HepG2 (cell line): ENCODE measurements around the gene KTI12. TPM values are rescaled to one million over a fixed set of nuclear protein-coding genes. Genes with fewer than 3 reads are reported as not detected.
A peak's percentile ranks its signal among the peaks of the same experiment; 100 is the strongest.

Source experiments
- ELF1 ChIP-seq: sonication (generic); formaldehyde crosslinking; IDR thresholded peaks from 2 replicates; pipeline ENCODE4 v1.4.0; 2020; ENCODE audit warnings: missing genetic modification reagents
- KDM5B ChIP-seq: sonication (generic); formaldehyde crosslinking; IDR thresholded peaks from 2 replicates; pipeline ENCODE4 v1.4.0; 2020; ENCODE audit warnings: missing genetic modification reagents, mild to moderate bottlenecking, borderline replicate concordance
- KLF12 ChIP-seq: sonication (generic); formaldehyde crosslinking; IDR thresholded peaks from 2 replicates; pipeline ENCODE4 v1.4.0; 2020; ENCODE audit warnings: missing genetic modification reagents, borderline replicate concordance
- KMT2A ChIP-seq: sonication (generic); formaldehyde crosslinking; IDR thresholded peaks from 2 replicates; pipeline ENCODE4 v1.4.0; 2020; ENCODE audit warnings: missing genetic modification reagents
- MLLT10 ChIP-seq: sonication (generic); formaldehyde crosslinking; IDR thresholded peaks from 2 replicates; pipeline ENCODE4 v1.4.0; 2020; ENCODE audit warnings: missing genetic modification reagents
- NFYC ChIP-seq: IDR thresholded peaks from 2 replicates; pipeline ENCODE4 v1.6.1; 2016; ENCODE audit warnings: missing genetic modification reagents, missing compliant biosample characterization
- NR1H2 ChIP-seq: sonication (generic); formaldehyde crosslinking; IDR thresholded peaks from 2 replicates; pipeline ENCODE4 v1.8.1; 2022; ENCODE audit warnings: low read depth, missing genetic modification reagents, borderline replicate concordance
- PHB2 ChIP-seq: fragments of 450-650 bp; IDR thresholded peaks from 2 replicates; pipeline ENCODE4 v1.6.1; 2018; ENCODE audit not compliant: partially characterized antibody
- RXRA ChIP-seq: sonication (generic); formaldehyde crosslinking; IDR thresholded peaks from 2 replicates; pipeline ENCODE4 v1.5.1; 2020; ENCODE audit warnings: missing genetic modification reagents
- TBP ChIP-seq: sonication (generic); formaldehyde crosslinking; IDR thresholded peaks from 2 replicates; pipeline ENCODE4 v1.5.0; 2020; ENCODE audit warnings: missing genetic modification reagents
- TBX2 ChIP-seq: sonication (generic); formaldehyde crosslinking; IDR thresholded peaks from 2 replicates; pipeline ENCODE4 v1.5.0; 2020; ENCODE audit warnings: missing genetic modification reagents, mild to moderate bottlenecking, borderline replicate concordance
- TFDP1 ChIP-seq: IDR thresholded peaks from 2 replicates; pipeline ENCODE4 v1.6.1; 2016; ENCODE audit warnings: missing compliant biosample characterization, missing genetic modification reagents, borderline replicate concordance
- WIZ ChIP-seq: sonication (generic); formaldehyde crosslinking; IDR thresholded peaks from 2 replicates; pipeline ENCODE4 v1.5.1; 2020; ENCODE audit warnings: mild to moderate bottlenecking, missing genetic modification reagents
- ZBTB7A ChIP-seq: sonication (generic); formaldehyde crosslinking; IDR thresholded peaks from 2 replicates; pipeline ENCODE4 v1.8.0; 2022; ENCODE audit warnings: mild to moderate bottlenecking, missing genetic modification reagents
- ZNF276 ChIP-seq: sonication (generic); formaldehyde crosslinking; IDR thresholded peaks from 2 replicates; pipeline ENCODE4 v1.4.0; 2020; ENCODE audit warnings: mild to moderate bottlenecking, low read depth, missing genetic modification reagents
- ZNF343 ChIP-seq: sonication (generic); formaldehyde crosslinking; IDR thresholded peaks from 2 replicates; pipeline ENCODE4 v1.4.0; 2020; ENCODE audit warnings: mild to moderate bottlenecking, missing genetic modification reagents
- ZNF484 ChIP-seq: sonication (generic); formaldehyde crosslinking; IDR thresholded peaks from 2 replicates; pipeline ENCODE4 v1.5.1; 2020; ENCODE audit warnings: mild to moderate bottlenecking, low read depth, missing genetic modification reagents, borderline replicate concordance
- ZNF619 ChIP-seq: sonication (generic); formaldehyde crosslinking; IDR thresholded peaks from 2 replicates; pipeline ENCODE4 v1.4.0; 2020; ENCODE audit warnings: mild to moderate bottlenecking, missing genetic modification reagents
- polyA plus RNA-seq, 8 experiments: library from polyadenylated mRNA; depleted of rRNA in 3 of 8; stranded (reverse) in 7 of 8; unstranded in 1 of 8; fragments of >200 nt; fragmentation: Illumina TruSeq in 4 of 8; extraction: Trizol in 4 of 8; gene quantifications; 2 replicates each; pipeline versions ENCODE4 v1.2.1 to v1.2.3, GENCODE V29; 2011 to 2016; ENCODE audit warnings: low read depth in 4 of 8, missing spikeins in 1 of 8, mixed read lengths in 1 of 8; ENCODE audit not compliant: insufficient read depth in 1 of 8
- total RNA-seq, 5 experiments: library from RNA; depleted of rRNA; stranded (reverse); fragments of >200 nt; fragmentation: Illumina TruSeq; extraction: Trizol; gene quantifications; 2 replicates each; pipeline ENCODE4 v1.2.3, GENCODE V29; 2016; ENCODE audit warnings: low read depth in 1 of 5
- TF ChIP-seq, protein P1 (sequence below): sonication (generic); formaldehyde crosslinking; IDR thresholded peaks from 2 replicates; pipeline ENCODE4 v1.5.1; 2020; ENCODE audit warnings: mild to moderate bottlenecking, missing genetic modification reagents, borderline replicate concordance
- TF ChIP-seq, protein P2 (sequence below): sonication (generic); formaldehyde crosslinking; IDR thresholded peaks from 2 replicates; pipeline ENCODE4 v1.4.0; 2020; ENCODE audit warnings: missing genetic modification reagents, mild to moderate bottlenecking, borderline replicate concordance

KTI12 gene
- total and polyA plus RNA-seq, 2 of the 13 experiments (the other 11 are each of a cell fraction or from before 2014, with no cell fraction given), result 7.4 to 10.2 TPM

GRCh38 chr1:52037402-52037814, 3.8 kb upstream of the KTI12 start (continued):
- TF ChIP-seq NFYC, result peak; percentile 72
- peak; percentile 70; the same call in 1 of the 2 replicates for TF ChIP-seq KMT2A (CRISPR knock-in tag)
- TF ChIP-seq KLF12 (CRISPR knock-in tag), result no peak
- TF ChIP-seq ZNF619 (CRISPR knock-in tag), result no peak
- TF ChIP-seq KDM5B, result peak; percentile 25; the same call in 1 of the 2 replicates
- no peak for TF ChIP-seq ZNF484 (CRISPR knock-in tag)
- TF ChIP-seq RXRA (CRISPR knock-in tag), result peak; percentile 77; the same call in 1 of the 2 replicates
- TF ChIP-seq ELF1 (CRISPR knock-in tag), result peak; percentile 84
- TF ChIP-seq TBX2 (CRISPR knock-in tag), result peak; percentile 97
- TF ChIP-seq TBP, result no peak
- TF ChIP-seq, protein P1, sequence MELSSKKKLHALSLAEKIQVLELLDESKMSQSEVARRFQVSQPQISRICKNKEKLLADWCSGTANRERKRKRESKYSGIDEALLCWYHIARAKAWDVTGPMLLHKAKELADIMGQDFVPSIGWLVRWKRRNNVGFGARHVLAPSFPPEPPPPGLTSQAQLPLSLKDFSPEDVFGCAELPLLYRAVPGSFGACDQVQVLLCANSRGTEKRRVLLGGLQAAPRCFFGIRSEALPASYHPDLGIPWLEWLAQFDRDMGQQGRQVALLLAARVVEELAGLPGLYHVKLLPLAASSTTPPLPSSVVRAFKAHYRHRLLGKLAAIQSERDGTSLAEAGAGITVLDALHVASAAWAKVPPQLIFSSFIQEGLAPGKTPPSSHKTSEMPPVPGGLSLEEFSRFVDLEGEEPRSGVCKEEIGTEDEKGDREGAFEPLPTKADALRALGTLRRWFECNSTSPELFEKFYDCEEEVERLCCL, result no peak
- no peak for TF ChIP-seq ZBTB7A
- TF ChIP-seq TFDP1 (CRISPR knock-in tag), result peak; percentile 35; the same call in 1 of the 2 replicates
- TF ChIP-seq, protein P2, sequence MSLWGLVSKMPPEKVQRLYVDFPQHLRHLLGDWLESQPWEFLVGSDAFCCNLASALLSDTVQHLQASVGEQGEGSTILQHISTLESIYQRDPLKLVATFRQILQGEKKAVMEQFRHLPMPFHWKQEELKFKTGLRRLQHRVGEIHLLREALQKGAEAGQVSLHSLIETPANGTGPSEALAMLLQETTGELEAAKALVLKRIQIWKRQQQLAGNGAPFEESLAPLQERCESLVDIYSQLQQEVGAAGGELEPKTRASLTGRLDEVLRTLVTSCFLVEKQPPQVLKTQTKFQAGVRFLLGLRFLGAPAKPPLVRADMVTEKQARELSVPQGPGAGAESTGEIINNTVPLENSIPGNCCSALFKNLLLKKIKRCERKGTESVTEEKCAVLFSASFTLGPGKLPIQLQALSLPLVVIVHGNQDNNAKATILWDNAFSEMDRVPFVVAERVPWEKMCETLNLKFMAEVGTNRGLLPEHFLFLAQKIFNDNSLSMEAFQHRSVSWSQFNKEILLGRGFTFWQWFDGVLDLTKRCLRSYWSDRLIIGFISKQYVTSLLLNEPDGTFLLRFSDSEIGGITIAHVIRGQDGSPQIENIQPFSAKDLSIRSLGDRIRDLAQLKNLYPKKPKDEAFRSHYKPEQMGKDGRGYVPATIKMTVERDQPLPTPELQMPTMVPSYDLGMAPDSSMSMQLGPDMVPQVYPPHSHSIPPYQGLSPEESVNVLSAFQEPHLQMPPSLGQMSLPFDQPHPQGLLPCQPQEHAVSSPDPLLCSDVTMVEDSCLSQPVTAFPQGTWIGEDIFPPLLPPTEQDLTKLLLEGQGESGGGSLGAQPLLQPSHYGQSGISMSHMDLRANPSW, result no peak
- TF ChIP-seq ZNF343 (CRISPR knock-in tag), result 0 out of 2 replicates have a peak, but pooled peaks have one; percentile 47
- TF ChIP-seq NR1H2 (CRISPR knock-in tag), result no peak
- TF ChIP-seq MLLT10 (CRISPR knock-in tag), result no peak
- TF ChIP-seq ZNF276 (CRISPR knock-in tag), result no peak
- no peak for TF ChIP-seq WIZ
- no peak for TF ChIP-seq PHB2
